Neural cell (in vitro differentiated cells): ENCODE measurements around the gene CCL17. TPM values are rescaled to one million over a fixed set of nuclear protein-coding genes. Genes with fewer than 3 reads are reported as not detected.

ENCODE experiments used
- H2AFZ ChIP-seq: fragments of 200-600, 300-800 bp; sonication (generic), shearing (Covaris generic); 2 replicates; pipeline ENCODE4 v1.6.0; 2014; ENCODE audit warnings: low read depth, mild to moderate bottlenecking, antibody characterized with exemption, low read length, moderate library complexity
- H3F3A ChIP-seq: fragments of 200-600 bp; shearing (Covaris generic); 2 replicates; pipeline ENCODE4 v1.6.1; 2016; ENCODE audit warnings: mild to moderate bottlenecking, moderate library complexity, mixed read lengths, antibody characterized with exemption, low read length; ENCODE audit not compliant: insufficient read depth, poor library complexity, severe bottlenecking
- H3K27ac ChIP-seq: fragments of 200-600, 300-800 bp; sonication (generic), shearing (Covaris generic); 2 replicates; pipeline ENCODE4 v1.5.1; 2014; ENCODE audit warnings: mild to moderate bottlenecking, low read length, moderate library complexity
- H3K27me3 ChIP-seq: fragments of 300-800, 200-600 bp; sonication (generic), shearing (Covaris generic); 2 replicates; pipeline ENCODE4 v1.6.0; 2014; ENCODE audit warnings: mild to moderate bottlenecking, low read depth, low read length, moderate library complexity; ENCODE audit not compliant: insufficient read depth
- H3K36me3 ChIP-seq: fragments of 300-800, 200-600 bp; sonication (generic), shearing (Covaris generic); 2 replicates; pipeline ENCODE4 v1.5.1; 2014; ENCODE audit warnings: mild to moderate bottlenecking, antibody characterized with exemption, low read length, moderate library complexity; ENCODE audit not compliant: insufficient read depth
- H3K4me2 ChIP-seq: fragments of 300-800, 200-600 bp; sonication (generic), shearing (Covaris generic); 2 replicates; pipeline ENCODE4 v1.6.0; 2014; ENCODE audit warnings: mild to moderate bottlenecking, low read length
- H3K4me3 ChIP-seq: fragments of 300-800, 200-600 bp; sonication (generic), shearing (Covaris generic); 2 replicates; pipeline ENCODE4 v1.5.1; 2014; ENCODE audit warnings: mild to moderate bottlenecking, low read length, moderate library complexity
- H3K79me2 ChIP-seq: fragments of 200-600 bp; shearing (Covaris generic); replicated peaks from 2 replicates; pipeline ENCODE4 v1.6.0; 2014; ENCODE audit warnings: mild to moderate bottlenecking, low read length, moderate library complexity; ENCODE audit not compliant: insufficient read depth
- H3K9ac ChIP-seq: fragments of 300-800, 200-600 bp; sonication (generic), shearing (Covaris generic); 2 replicates; pipeline ENCODE4 v1.6.1; 2016; ENCODE audit warnings: mild to moderate bottlenecking, low read length, mixed read lengths
- H3K9me2 ChIP-seq: fragments of 200-600 bp; shearing (Covaris generic); 2 replicates; pipeline ENCODE4 v1.6.1; 2016; ENCODE audit warnings: mild to moderate bottlenecking, low read length, mixed read lengths; ENCODE audit not compliant: insufficient read depth
- H3K9me3 ChIP-seq: fragments of 200-600, 300-800 bp; sonication (generic), shearing (Covaris generic); 2 replicates; pipeline ENCODE4 v1.6.1; 2016; ENCODE audit warnings: mild to moderate bottlenecking, mixed run types, low read length, moderate library complexity, mixed read lengths
- H4K20me1 ChIP-seq: fragments of 200-600 bp; shearing (Covaris generic); 2 replicates; pipeline ENCODE4 v1.6.1; 2016; ENCODE audit warnings: mild to moderate bottlenecking, mixed run types; ENCODE audit not compliant: insufficient read depth
- CTCF ChIP-seq: fragments of 450-650 bp; IDR thresholded peaks from 2 replicates; pipeline ENCODE4 v1.5.1; 2014; ENCODE audit warnings: antibody characterized with exemption, mild to moderate bottlenecking, moderate library complexity; ENCODE audit not compliant: poor library complexity, severe bottlenecking
- EP300 ChIP-seq: fragments of 450-650 bp; conservative IDR thresholded peaks from 2 replicates; pipeline ENCODE4 v1.6.1; 2014; ENCODE audit warnings: antibody characterized with exemption, mild to moderate bottlenecking, moderate library complexity; ENCODE audit not compliant: poor library complexity, severe bottlenecking
- EZH2 ChIP-seq: fragments of 200-600, 300-800 bp; shearing (Covaris generic), sonication (generic); IDR thresholded peaks from 2 replicates; pipeline ENCODE4 v1.6.1; 2014; ENCODE audit warnings: antibody characterized with exemption, low read length, borderline replicate concordance, mild to moderate bottlenecking; ENCODE audit not compliant: insufficient read depth, poor library complexity, severe bottlenecking
- MXI1 ChIP-seq: fragments of 450-650 bp; conservative IDR thresholded peaks from 2 replicates; pipeline ENCODE4 v1.6.1; 2014; ENCODE audit warnings: antibody characterized with exemption, mild to moderate bottlenecking; ENCODE audit not compliant: poor library complexity, severe bottlenecking
- POLR2AphosphoS5 ChIP-seq: IDR thresholded peaks from 2 replicates; pipeline ENCODE4 v1.6.1; 2012
- RAD21 ChIP-seq: fragments of 450-650 bp; conservative IDR thresholded peaks from 2 replicates; pipeline ENCODE4 v1.6.1; 2014; ENCODE audit warnings: antibody characterized with exemption, mild to moderate bottlenecking, moderate library complexity
- REST ChIP-seq: IDR thresholded peaks from 2 replicates; pipeline ENCODE4 v1.6.1; 2012; ENCODE audit warnings: borderline replicate concordance
- SMC3 ChIP-seq: fragments of 450-650 bp; conservative IDR thresholded peaks from 2 replicates; pipeline ENCODE4 v1.6.1; 2014; ENCODE audit warnings: antibody characterized with exemption, mild to moderate bottlenecking, moderate library complexity; ENCODE audit not compliant: poor library complexity
- TAF1 ChIP-seq: IDR thresholded peaks from 2 replicates; pipeline ENCODE4 v1.6.1; 2012; ENCODE audit warnings: low read depth
- polyA plus RNA-seq: library from polyadenylated mRNA; depleted of rRNA; stranded (reverse); fragments of >200 nt; gene quantifications from 2 replicates; pipeline ENCODE4 v1.2.3, GENCODE V29; 2014

Gene CCL17
- polyA plus RNA-seq, 1 donor from 2014 or later, result not detected

GRCh38 chr16:57377080-57377841, 27.3 kb upstream of the CCL17 start:
- H4K20me1 ChIP-seq, result no peaks in the 10 kb centered on the region
- TF ChIP-seq MXI1 (no peak), RAD21 (no peak), EP300 (no peak), CTCF (no peak), REST (no peak), TAF1 (no peak), SMC3 (no peak), EZH2 (no peak), POLR2AphosphoS5 (no peak)
- H3F3A ChIP-seq, result no peaks in the 10 kb centered on the region
- no peak overlapping the region for H3K4me2 ChIP-seq
- H3K9me3 ChIP-seq, result no peaks in the 10 kb centered on the region
- H3K36me3 ChIP-seq, result no peaks in the 10 kb centered on the region
- no peaks in the 10 kb centered on the region for H3K9me2 ChIP-seq
- no peaks in the 10 kb centered on the region for H3K79me2 ChIP-seq
- no peak overlapping the region for H3K27ac ChIP-seq
- H2AFZ ChIP-seq, result no peak overlapping the region
- H3K9ac ChIP-seq, result no peak overlapping the region
- H3K4me3 ChIP-seq, result no peak overlapping the region
- H3K27me3 ChIP-seq, result no peaks in the 10 kb centered on the region

GRCh38 chr16:57379579-57379978, 25.0 kb upstream of the CCL17 start:
- Histone ChIP-seq H4K20me1 (no peaks in the 10 kb centered on the region), H3K79me2 (no peaks in the 10 kb centered on the region), H3K9me2 (no peaks in the 10 kb centered on the region), H3K27me3 (no peaks in the 10 kb centered on the region), H3K36me3 (no peaks in the 10 kb centered on the region), H3F3A (no peaks in the 10 kb centered on the region), H3K27ac (no peak overlapping the region), H3K4me2 (no peak overlapping the region), H2AFZ (no peak overlapping the region), H3K9ac (no peak overlapping the region), H3K9me3 (no peaks in the 10 kb centered on the region), H3K4me3 (no peak overlapping the region)
- no peak for TF ChIP-seq CTCF
- TF ChIP-seq REST, result no peak
- TF ChIP-seq POLR2AphosphoS5, result no peak
- TF ChIP-seq MXI1, result no peak
- TF ChIP-seq TAF1, result no peak
- TF ChIP-seq RAD21, result no peak
- TF ChIP-seq SMC3, result no peak
- TF ChIP-seq EP300, result no peak
- no peak for TF ChIP-seq EZH2
